Measurements from ENCODE around the gene JAM2. TPM values are rescaled to one million over a fixed set of nuclear protein-coding genes. Genes with fewer than 3 reads are reported as not detected.
A peak's percentile ranks its signal among the peaks of the same experiment; 100 is the strongest.
"Not testable (repeated sequence)": the region's sequence is repeated elsewhere in the genome, so short reads cannot be mapped to it uniquely, and the experiment has no call there.

Gene JAM2
- polyA plus RNA-seq, 3 donors from 2014 or later = not detected

DNA sequence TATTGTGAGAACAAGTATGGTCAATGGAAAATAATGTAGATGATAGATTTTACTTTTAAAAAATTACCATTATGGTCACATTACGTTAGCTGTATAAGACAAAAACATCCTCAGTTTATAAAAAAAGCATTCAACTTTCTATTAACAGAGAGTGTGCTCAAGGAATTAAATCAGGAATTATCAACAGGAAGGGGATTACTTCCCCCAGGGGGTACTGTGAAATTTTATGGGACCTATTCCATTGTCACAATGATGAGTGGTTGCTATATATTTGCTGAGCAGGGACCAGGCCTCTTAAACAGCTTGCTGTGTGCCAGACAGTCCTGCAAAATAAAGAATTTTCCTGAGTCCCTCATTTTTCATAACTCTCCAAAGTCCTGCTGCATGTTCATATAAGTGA is 21.2 kb downstream of the JAM2 start:
- Mint-ChIP-seq H3K9me3 (no peaks in the 10 kb centered on the region), H3K4me1 (no peaks in the 10 kb centered on the region), H3K4me3 (no peak overlapping the region), H3K27me3 (ENCODE audit: low read depth in 3 of 3) (no peaks in the 10 kb centered on the region), H3K36me3 (no peaks in the 10 kb centered on the region), H3K27ac (no peak overlapping the region)
- DNase-seq = no peak

DNA sequence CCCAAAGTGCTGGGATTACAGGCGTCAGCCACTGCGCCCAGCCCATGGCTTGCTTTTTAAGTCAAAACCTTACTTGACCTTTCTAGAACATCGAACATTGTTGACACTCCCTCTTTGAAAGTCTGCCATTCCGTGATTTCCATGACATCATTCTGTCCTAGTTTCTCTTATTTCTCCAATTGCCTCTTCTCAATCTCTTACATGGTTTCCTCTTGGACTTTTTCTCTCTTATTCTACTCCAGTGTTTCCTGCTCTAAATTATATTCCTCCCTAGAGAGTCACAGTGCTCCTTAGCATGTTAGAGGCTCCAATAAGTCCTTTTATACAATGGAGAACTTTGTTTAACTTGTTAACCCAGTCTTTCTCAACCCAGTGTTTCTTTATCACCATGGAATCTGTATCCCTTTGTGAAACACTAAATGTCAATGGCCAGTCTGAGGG is 25.5 kb downstream of the JAM2 start:
- no peak overlapping the region for H3K4me3 Mint-ChIP-seq
- H3K27ac Mint-ChIP-seq = no peak overlapping the region
- no peaks in the 10 kb centered on the region for H3K9me3 Mint-ChIP-seq
- no peak for DNase-seq
- no peaks in the 10 kb centered on the region for H3K4me1 Mint-ChIP-seq
- peaks cover 0 to 5% (median 4%) of the 10 kb centered on the region in 3 donors for H3K27me3 Mint-ChIP-seq (ENCODE audit: low read depth in 3 of 3)
- no peaks in the 10 kb centered on the region for H3K36me3 Mint-ChIP-seq

DNA sequence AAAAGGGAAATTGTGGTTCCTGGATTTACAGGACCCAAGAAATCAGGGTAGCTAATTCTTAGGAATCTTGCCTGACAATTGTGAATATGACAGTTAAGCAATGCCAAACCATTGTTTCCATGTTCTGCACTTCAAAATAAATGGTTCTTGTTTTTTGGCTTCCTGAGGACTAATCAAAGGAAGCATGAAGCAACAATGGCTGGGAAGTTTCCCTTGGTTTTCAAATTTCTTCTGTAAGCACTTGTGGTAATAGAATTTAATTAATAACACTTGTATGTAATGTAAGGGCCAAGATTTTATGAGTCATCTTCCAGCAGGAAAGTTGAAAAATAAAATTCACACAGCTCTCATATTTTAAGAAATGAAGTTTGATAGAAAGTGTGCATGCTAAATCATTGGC is 31.7 kb downstream of the JAM2 start:
- H3K27ac Mint-ChIP-seq = no peak overlapping the region
- peaks cover 0 to 2% (median 0%) of the 10 kb centered on the region in 6 donors for H3K9me3 Mint-ChIP-seq
- no peaks in the 10 kb centered on the region for H3K36me3 Mint-ChIP-seq
- no peaks in the 10 kb centered on the region for H3K4me1 Mint-ChIP-seq
- no peak for DNase-seq
- peaks cover 0 to 5% (median 0%) of the 10 kb centered on the region in 3 donors for H3K27me3 Mint-ChIP-seq (ENCODE audit: low read depth in 3 of 3)
- no peak overlapping the region for H3K4me3 Mint-ChIP-seq

GRCh38 chr21:25676451-25676850 is 37.4 kb downstream of the JAM2 start:
- Mint-ChIP-seq H3K27me3 (ENCODE audit: low read depth in 3 of 3) (peaks cover 0 to 5% (median 3%) of the 10 kb centered on the region in 3 donors), H3K4me3 (no peak overlapping the region), H3K4me1 (no peaks in the 10 kb centered on the region), H3K9me3 (peaks cover 0 to 4% (median 0%) of the 10 kb centered on the region in 6 donors), H3K36me3 (no peaks in the 10 kb centered on the region), H3K27ac (no peak overlapping the region)
- no peak for DNase-seq

DNA sequence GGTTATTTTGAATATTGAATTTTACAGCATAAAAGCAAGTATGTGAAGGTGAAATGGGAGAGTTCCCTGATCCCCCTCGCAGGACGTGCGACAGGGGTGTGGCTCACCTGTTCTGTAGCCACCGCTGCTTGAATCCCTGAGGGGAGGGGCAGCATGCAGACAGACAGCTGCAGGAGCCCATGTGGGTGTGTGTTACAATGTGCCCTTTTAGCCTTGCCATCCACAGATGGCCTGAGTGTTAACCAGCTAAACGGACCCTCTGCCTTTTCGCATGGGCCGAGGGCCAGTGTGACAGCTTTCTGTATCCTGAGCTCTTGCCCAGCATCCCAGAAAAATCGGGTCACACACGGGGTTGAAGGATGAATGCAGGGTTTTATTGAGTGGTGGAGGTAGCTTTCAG is 43.3 kb downstream of the JAM2 start:
- H3K27ac Mint-ChIP-seq = no peak overlapping the region
- peaks cover 0 to 2% (median 0%) of the 10 kb centered on the region in 6 donors for H3K9me3 Mint-ChIP-seq
- H3K4me1 Mint-ChIP-seq = no peaks in the 10 kb centered on the region
- no peaks in the 10 kb centered on the region for H3K36me3 Mint-ChIP-seq
- DNase-seq = no peak
- peaks cover 0 to 8% (median 5%) of the 10 kb centered on the region in 3 donors for H3K27me3 Mint-ChIP-seq (ENCODE audit: low read depth in 3 of 3)
- no peak overlapping the region for H3K4me3 Mint-ChIP-seq

GRCh38 chr21:25687787-25688186 is 48.7 kb downstream of the JAM2 start:
- DNase-seq = no peak
- no peaks in the 10 kb centered on the region for H3K4me1 Mint-ChIP-seq
- H3K27ac Mint-ChIP-seq = no peak overlapping the region
- no peak overlapping the region for H3K4me3 Mint-ChIP-seq
- no peaks in the 10 kb centered on the region for H3K36me3 Mint-ChIP-seq
- H3K9me3 Mint-ChIP-seq = no peaks in the 10 kb centered on the region
- peaks cover 0 to 5% (median 0%) of the 10 kb centered on the region in 3 donors for H3K27me3 Mint-ChIP-seq (ENCODE audit: low read depth in 3 of 3)

DNA sequence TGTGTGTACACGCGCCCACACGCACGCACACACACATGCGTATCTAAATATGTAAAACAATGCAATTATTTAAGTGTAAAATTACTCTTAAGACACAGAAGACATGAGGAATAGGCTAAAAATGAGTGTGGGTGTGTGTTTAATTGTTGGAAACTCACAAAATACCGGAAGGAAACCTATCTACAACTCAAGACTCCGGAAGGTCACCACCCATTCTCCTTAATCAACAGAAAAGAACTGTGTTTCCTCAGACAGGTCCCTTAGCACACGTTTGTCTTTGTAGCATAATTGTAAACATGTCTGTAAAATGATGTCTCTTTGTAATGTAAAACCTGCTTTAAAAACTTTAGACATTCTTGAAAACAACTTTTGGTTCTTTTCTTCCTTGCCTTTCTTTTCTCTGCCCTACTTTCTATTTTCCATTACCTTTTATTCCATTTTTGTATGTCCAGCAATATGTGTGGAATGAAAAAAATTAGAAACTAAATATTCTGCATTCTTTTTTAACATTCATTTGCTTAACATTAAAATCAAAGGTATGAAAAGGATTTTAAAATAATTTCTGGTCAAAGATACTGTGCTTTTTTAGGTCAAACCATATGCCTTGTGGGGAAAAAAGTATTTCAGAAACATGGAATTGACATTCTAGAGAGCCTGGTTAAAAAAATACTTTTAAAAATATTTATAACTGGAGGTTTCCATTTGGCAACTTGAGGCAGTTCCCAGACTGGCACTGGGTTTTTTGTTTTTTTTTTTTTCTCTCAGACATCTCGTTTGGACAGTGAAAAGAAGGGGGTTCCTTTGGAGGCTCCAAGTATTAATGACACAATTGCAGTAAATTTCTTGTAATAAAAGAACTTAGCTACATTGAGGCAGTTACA is 49.5 kb downstream of the JAM2 start:
- H3K4me3 Mint-ChIP-seq = no peak overlapping the region
- no peaks in the 10 kb centered on the region for H3K4me1 Mint-ChIP-seq

DNA sequence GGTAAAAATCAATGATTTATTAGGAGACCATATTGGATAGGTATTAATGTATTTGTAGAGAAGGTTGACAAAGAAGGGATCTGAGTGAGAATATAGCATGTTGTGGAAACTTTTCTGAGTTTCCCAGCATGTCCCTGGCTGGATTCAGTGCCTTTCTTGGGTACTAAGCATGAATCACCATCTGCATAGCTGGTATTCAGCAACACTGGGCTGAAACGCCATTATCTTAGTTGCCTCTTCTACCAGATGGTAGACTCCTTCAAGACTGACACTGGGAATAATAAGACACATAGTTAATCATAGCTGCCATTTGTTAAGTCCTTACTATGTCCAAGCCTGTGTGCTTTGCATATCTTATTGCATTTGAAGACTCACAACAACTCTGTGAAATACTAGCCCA is 50.2 kb downstream of the JAM2 start:
- DNase-seq = no peak
- H3K36me3 Mint-ChIP-seq = no peaks in the 10 kb centered on the region
- H3K27me3 Mint-ChIP-seq (ENCODE audit: low read depth in 3 of 3) = peaks cover 0 to 5% (median 0%) of the 10 kb centered on the region in 3 donors
- no peak overlapping the region for H3K27ac Mint-ChIP-seq
- H3K4me3 Mint-ChIP-seq = no peak overlapping the region
- no peaks in the 10 kb centered on the region for H3K9me3 Mint-ChIP-seq
- H3K4me1 Mint-ChIP-seq = no peaks in the 10 kb centered on the region

More for the DNA sequence above, 49.5 kb downstream of the JAM2 start:
- H3K9me3 Mint-ChIP-seq = no peaks in the 10 kb centered on the region
- H3K27me3 Mint-ChIP-seq (ENCODE audit: low read depth in 3 of 3) = peaks cover 0 to 5% (median 0%) of the 10 kb centered on the region in 3 donors
- H3K27ac Mint-ChIP-seq = no peak overlapping the region
- no peak for DNase-seq
- H3K36me3 Mint-ChIP-seq = no peaks in the 10 kb centered on the region

- Mint-ChIP-seq H3K27me3 (ENCODE audit: low read depth in 3 of 3) (no peaks in the 10 kb centered on the region), H3K4me3 (no peak overlapping the region), H3K27ac (no peak overlapping the region), H3K4me1 (no peaks in the 10 kb centered on the region), H3K9me3 (no peaks in the 10 kb centered on the region), H3K36me3 (no peaks in the 10 kb centered on the region)
- DNase-seq = no peak
These were observed 52.9 kb downstream of the JAM2 start for GRCh38 chr21:25691976-25692375.

GRCh38 chr21:25695461-25695860 is 56.4 kb downstream of the JAM2 start:
- not testable (repeated sequence) for H3K9me3 Mint-ChIP-seq; DNase-seq; H3K4me3 Mint-ChIP-seq; H3K27me3 Mint-ChIP-seq (ENCODE audit: low read depth in 3 of 3); H3K4me1 Mint-ChIP-seq; H3K36me3 Mint-ChIP-seq; H3K27ac Mint-ChIP-seq

DNA sequence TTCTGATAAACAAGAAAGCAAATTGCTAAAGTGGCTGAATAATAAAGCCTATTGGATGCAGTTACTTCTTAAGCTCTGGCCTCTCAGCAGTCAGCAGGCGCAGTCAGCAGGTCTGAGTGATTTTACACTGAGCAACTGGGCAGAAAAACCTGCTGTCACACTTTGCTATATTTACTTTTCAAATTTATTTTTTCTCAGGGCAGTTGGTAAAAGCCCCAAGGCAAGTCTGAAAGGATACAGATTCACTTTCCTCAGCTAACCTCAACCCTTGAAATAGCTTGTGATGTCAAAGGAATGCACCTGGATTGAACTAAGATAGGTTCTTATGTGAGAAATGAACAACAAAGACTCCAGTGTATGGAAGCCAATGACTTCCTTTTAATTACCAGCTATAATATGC is 61.7 kb downstream of the JAM2 start:
- no peak overlapping the region for H3K27ac Mint-ChIP-seq
- no peaks in the 10 kb centered on the region for H3K4me1 Mint-ChIP-seq
- no peaks in the 10 kb centered on the region for H3K36me3 Mint-ChIP-seq
- H3K4me3 Mint-ChIP-seq = no peak overlapping the region
- H3K9me3 Mint-ChIP-seq = no peaks in the 10 kb centered on the region
- peaks cover 0 to 3% (median 2%) of the 10 kb centered on the region in 3 donors for H3K27me3 Mint-ChIP-seq (ENCODE audit: low read depth in 3 of 3)
- no peak for DNase-seq

- Mint-ChIP-seq H3K9me3 (no peaks in the 10 kb centered on the region), H3K27ac (no peak overlapping the region), H3K36me3 (no peaks in the 10 kb centered on the region), H3K4me1 (no peaks in the 10 kb centered on the region), H3K4me3 (no peak overlapping the region), H3K27me3 (ENCODE audit: low read depth in 3 of 3) (peaks cover 0 to 3% (median 2%) of the 10 kb centered on the region in 3 donors)
- no peak for DNase-seq
These were observed 62.5 kb downstream of the JAM2 start for GRCh38 chr21:25701529-25701928.

DNA sequence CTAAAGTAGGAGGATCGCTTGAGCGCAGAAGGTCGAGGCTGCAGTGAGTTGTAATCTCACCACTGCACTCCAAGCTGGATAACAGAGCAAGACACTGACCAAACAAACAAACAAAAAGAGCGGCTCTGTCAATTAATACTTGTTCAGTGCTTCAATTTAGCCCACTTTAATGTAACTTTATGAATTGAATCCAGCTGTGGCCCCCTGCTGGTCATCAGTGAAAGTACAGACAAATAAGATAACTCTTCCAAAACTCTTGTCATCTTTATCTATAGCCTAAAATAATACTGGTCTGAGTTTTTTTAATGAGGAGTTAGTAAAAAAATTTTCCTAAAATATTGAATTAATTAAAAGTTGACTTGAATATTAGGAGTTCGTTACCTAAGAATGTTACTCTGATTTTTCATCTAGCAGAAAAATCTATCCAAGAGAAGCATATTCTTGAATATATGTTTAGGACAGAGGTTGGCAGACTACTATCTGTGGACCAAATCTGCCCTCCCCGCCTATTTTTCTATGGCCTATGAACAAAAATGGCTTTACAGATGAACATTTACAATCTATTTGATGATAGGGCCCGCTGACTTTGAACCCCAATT is 69.5 kb downstream of the JAM2 start:
- Mint-ChIP-seq H3K36me3 (no peaks in the 10 kb centered on the region), H3K27me3 (ENCODE audit: low read depth in 3 of 3) (no peaks in the 10 kb centered on the region), H3K4me3 (no peak overlapping the region), H3K9me3 (no peaks in the 10 kb centered on the region), H3K27ac (no peak overlapping the region), H3K4me1 (no peaks in the 10 kb centered on the region)
- DNase-seq = peak; percentile 27 to 45 (median 37)

DNA sequence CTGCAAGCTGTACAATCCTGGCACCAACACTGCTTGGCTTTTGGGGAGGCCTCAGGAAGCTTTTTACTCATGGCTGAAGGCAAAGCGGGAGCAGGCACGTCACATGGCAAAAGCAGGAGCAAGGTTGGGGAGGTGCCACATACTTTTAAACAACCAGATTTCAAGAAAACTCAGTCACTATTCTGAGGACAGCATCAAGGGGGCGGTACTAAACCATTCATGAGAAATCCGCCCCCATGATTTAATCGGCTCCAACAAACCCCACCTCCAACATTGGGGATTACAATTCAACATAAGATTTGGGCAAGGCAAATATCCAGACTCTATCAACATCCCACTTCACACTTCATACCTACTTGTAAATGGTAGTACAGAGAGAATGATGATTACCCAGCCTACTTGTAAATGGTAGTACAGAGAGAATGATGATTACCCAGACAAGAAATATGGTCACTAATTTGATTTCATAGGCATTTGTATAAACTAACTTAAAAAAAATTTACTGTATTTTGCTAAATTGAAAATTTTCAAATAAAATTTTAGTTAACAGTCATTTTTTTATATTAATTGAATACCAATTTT is 70.7 kb downstream of the JAM2 start:
- DNase-seq = no peak
- H3K9me3 Mint-ChIP-seq = no peaks in the 10 kb centered on the region
- H3K27me3 Mint-ChIP-seq (ENCODE audit: low read depth in 3 of 3) = no peaks in the 10 kb centered on the region
- no peaks in the 10 kb centered on the region for H3K4me1 Mint-ChIP-seq
- H3K27ac Mint-ChIP-seq = no peak overlapping the region
- no peaks in the 10 kb centered on the region for H3K36me3 Mint-ChIP-seq
- H3K4me3 Mint-ChIP-seq = no peak overlapping the region
